Mesendoderm (in vitro differentiated cells): ENCODE results near the gene IQCC. TPM values are rescaled to one million over a fixed set of nuclear protein-coding genes. Genes with fewer than 3 reads are reported as not detected.
"Not testable (repeated sequence)": the region's sequence is repeated elsewhere in the genome, so short reads cannot be mapped to it uniquely, and the experiment has no call there.

Source experiments
- DNase-seq: peaks from one replicate; pipeline ENCODE4 v3.0.0; 2013
- H2AK5ac ChIP-seq: 2 replicates; pipeline ENCODE4 v1.6.1; 2013; ENCODE audit warnings: low read length, inconsistent platforms
- H2BK120ac ChIP-seq: 2 replicates; pipeline ENCODE4 v1.6.1; 2013; ENCODE audit warnings: low read depth, mild to moderate bottlenecking, low read length, moderate library complexity, mixed read lengths
- H2BK15ac ChIP-seq: replicated peaks from 2 replicates; pipeline ENCODE4 v1.6.1; 2013; ENCODE audit warnings: low read depth, mild to moderate bottlenecking, moderate library complexity
- H2BK5ac ChIP-seq: 2 replicates; pipeline ENCODE4 v1.6.1; 2013; ENCODE audit warnings: low read length, inconsistent platforms
- H3K18ac ChIP-seq: 2 replicates; pipeline ENCODE4 v1.6.1; 2013; ENCODE audit warnings: mild to moderate bottlenecking, low read length, mixed read lengths
- H3K23ac ChIP-seq: one replicate; pipeline ENCODE4 v1.6.1; 2013; ENCODE audit warnings: low read length
- H3K27ac ChIP-seq: 2 replicates; pipeline ENCODE4 v1.5.1; 2013; ENCODE audit warnings: low read depth, mild to moderate bottlenecking, inconsistent platforms, low read length, moderate library complexity
- H3K27me3 ChIP-seq: 2 replicates; pipeline ENCODE4 v1.6.1; 2013; ENCODE audit warnings: low read length, control low read depth, mild to moderate bottlenecking, inconsistent platforms; ENCODE audit not compliant: insufficient read depth, poor library complexity
- H3K36me3 ChIP-seq: 2 replicates; pipeline ENCODE4 v1.6.1; 2013; ENCODE audit warnings: low read length, inconsistent platforms; ENCODE audit not compliant: control insufficient read depth, insufficient read depth
- H3K4ac ChIP-seq: one replicate; pipeline ENCODE4 v1.6.1; 2013; ENCODE audit warnings: low read depth, mild to moderate bottlenecking, low read length, moderate library complexity
- H3K4me1 ChIP-seq: 2 replicates; pipeline ENCODE4 v1.6.1; 2013; ENCODE audit warnings: low read depth, low read length, inconsistent platforms; ENCODE audit not compliant: control insufficient read depth
- H3K4me2 ChIP-seq: 2 replicates; pipeline ENCODE4 v1.6.1; 2013; ENCODE audit warnings: low read length
- H3K4me3 ChIP-seq: 2 replicates; pipeline ENCODE4 v1.5.1; 2013; ENCODE audit warnings: mild to moderate bottlenecking, low read length
- H3K56ac ChIP-seq: one replicate; pipeline ENCODE4 v1.6.1; 2013; ENCODE audit warnings: low read length
- H3K79me1 ChIP-seq: 2 replicates; pipeline ENCODE4 v1.6.1; 2013; ENCODE audit warnings: low read length, inconsistent platforms
- H3K79me2 ChIP-seq: 2 replicates; pipeline ENCODE4 v1.6.1; 2013; ENCODE audit warnings: mild to moderate bottlenecking, low read length; ENCODE audit not compliant: control insufficient read depth, insufficient read depth
- H3K9ac ChIP-seq: 2 replicates; pipeline ENCODE4 v1.6.1; 2013; ENCODE audit warnings: low read length, inconsistent platforms
- H4K5ac ChIP-seq: one replicate; pipeline ENCODE4 v1.6.1; 2013; ENCODE audit warnings: low read length
- H4K8ac ChIP-seq: one replicate; pipeline ENCODE4 v1.6.1; 2013; ENCODE audit warnings: low read depth, mild to moderate bottlenecking, control low read depth, low read length, moderate library complexity
- WGBS: extraction: QIAGEN DNeasy Blood & Tissue Kit; methylation state at CpG from one replicate; pipeline ENCODE4 v1.1.7; 2013; ENCODE audit warnings: low lambda C conversion rate, missing lambda C conversion rate; ENCODE audit not compliant: insufficient coverage; ENCODE audit errors: extremely low coverage; 5-methylcytosine and 5-hydroxymethylcytosine counted together
- polyA plus RNA-seq, 2 experiments: library from polyadenylated mRNA; stranded (reverse); fragments of 200-250 nt; gene quantifications; one replicate each; pipeline ENCODE4 v1.2.3, GENCODE V29; 2013

The IQCC gene
- polyA plus RNA-seq (2013, experiment 1 of 2), result 3.1 TPM
- 2.8 TPM for polyA plus RNA-seq (2013, experiment 2 of 2)

DNA sequence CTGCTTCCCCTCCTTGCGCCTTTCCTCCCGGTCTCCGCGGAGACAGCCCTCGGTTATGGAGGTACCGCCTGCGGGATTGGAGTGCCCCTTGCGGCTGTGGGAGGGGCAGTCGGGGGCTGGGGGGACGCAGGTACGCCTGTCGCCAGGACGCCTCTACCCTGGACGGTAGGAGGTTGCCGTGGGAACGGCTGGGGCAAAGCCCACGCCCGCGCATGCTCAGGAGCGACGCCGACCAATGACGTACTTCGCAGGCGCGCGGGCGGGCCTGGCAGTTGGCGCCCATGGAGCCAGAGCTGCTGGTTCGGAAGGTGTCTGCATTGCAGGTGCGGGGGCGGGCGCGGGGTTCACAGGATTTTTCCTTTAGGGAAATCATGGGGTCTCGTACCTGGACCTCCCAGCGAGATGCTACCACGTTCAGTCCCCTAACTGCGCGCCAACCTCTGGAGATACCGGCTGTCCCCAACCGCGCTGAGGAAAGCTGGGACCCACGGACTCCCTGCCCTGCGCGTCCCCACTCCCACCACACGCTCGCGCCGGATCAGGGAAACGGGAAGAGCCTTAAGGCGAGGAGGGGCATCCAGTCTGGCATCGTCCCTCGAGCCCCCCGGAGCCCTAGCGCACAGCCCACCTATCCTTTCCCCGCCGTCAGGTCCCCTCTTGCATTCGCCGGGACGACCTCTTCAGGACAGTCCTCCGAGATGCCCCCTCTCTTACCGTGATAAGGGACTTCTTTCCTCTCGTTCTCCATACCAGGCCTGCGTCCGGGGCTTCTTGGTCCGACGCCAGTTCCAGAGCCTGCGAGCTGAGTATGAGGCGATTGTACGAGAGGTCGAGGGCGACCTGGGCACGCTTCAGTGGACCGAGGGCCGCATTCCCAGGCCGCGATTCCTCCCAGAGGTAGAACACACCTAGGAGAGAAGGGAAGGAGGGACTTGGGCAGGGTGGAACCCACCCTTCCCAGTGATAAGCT, at the start of gene IQCC:
Gene IQCC (plus strand): TSS at position 271 of the 970 bp plus-strand sequence. CDS start 11 bp downstream, at position 282.
- Histone ChIP-seq H3K56ac (peak within 1 kb of the TSS; percentile 97), H2BK5ac (no peak within 1 kb of the TSS), H3K4ac (no peak within 1 kb of the TSS), H3K4me2 (peak within 1 kb of the TSS; percentile 95), H3K9ac (peak within 1 kb of the TSS; percentile 94), H4K8ac (no peak within 1 kb of the TSS), H3K27me3 (no peaks in the 10 kb centered on the region), H3K4me1 (peaks cover 6% of the 10 kb centered on the region), H4K5ac (no peak within 1 kb of the TSS), H3K79me1 (no peaks in the 10 kb centered on the region), H3K23ac (peak within 1 kb of the TSS; percentile 95), H2BK120ac (no peak within 1 kb of the TSS), H3K27ac (no peak within 1 kb of the TSS), H3K36me3 (no peaks in the 10 kb centered on the region), H3K79me2 (no peaks in the 10 kb centered on the region), H3K18ac (no peak within 1 kb of the TSS), H2BK15ac (no peak within 1 kb of the TSS), H2AK5ac (no peak within 1 kb of the TSS), H3K4me3 (peak within 1 kb of the TSS; percentile 83)
- peak; percentile 96 for DNase-seq
- no CpG with 5 or more reads among the region's 77 CpGs for WGBS

DNA sequence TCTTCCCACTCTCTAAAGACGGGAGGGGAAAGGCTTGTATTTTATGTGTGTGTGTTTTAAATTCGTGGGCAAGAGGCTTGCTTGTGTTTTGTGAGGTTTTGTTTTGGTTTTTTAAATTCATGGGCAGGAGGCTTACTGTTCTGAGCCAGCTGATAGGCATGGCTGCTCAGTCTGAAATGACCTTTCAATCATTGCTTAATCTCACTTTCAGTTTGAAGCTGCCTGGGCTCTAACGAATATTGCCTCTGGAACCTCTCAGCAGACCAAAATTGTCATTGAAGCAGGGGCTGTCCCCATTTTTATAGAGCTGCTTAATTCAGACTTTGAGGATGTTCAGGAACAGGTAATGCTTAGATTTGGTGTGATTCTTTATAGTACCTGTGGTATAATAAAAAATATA, 46.3 kb upstream of the IQCC start:
- H3K4me2 ChIP-seq, result no peak overlapping the region
- H3K56ac ChIP-seq, result no peak overlapping the region
- H3K27ac ChIP-seq, result no peak overlapping the region
- H3K4me1 ChIP-seq, result no peaks in the 10 kb centered on the region
- H3K4ac ChIP-seq, result no peak overlapping the region
- no CpG with 5 or more reads among the region's 3 CpGs for WGBS
- DNase-seq, result no peak
- H2BK5ac ChIP-seq, result no peak overlapping the region
- no peak overlapping the region for H2BK120ac ChIP-seq
- no peaks in the 10 kb centered on the region for H3K79me2 ChIP-seq
- no peak overlapping the region for H4K5ac ChIP-seq
- H3K23ac ChIP-seq, result no peak overlapping the region
- no peak overlapping the region for H2AK5ac ChIP-seq
- H3K79me1 ChIP-seq, result no peaks in the 10 kb centered on the region
- no peak overlapping the region for H3K9ac ChIP-seq
- H4K8ac ChIP-seq, result no peak overlapping the region
- H3K27me3 ChIP-seq, result no peaks in the 10 kb centered on the region
- no peak overlapping the region for H2BK15ac ChIP-seq
- H3K18ac ChIP-seq, result no peak overlapping the region
- peaks cover 10% of the 10 kb centered on the region for H3K36me3 ChIP-seq
- H3K4me3 ChIP-seq, result no peak overlapping the region

DNA sequence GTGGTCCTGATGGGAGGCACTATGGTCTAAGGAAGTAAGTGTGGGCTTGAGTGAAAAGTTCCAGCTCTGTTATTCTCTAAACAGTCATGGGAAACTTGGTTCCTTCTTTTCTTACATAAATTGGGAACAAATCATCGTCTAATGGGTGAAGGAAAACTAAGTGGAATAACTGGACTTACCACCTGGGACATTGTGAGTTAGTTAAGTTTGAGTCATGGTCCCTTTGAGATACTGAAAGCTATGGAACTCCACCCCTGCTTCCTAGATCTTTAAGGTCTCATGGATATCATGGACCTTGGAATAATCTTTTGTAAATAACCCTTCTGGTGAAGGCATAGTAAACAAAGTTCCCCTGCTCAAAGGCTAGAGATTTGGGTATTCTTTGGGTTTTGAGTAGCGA, 42.1 kb upstream of the IQCC start:
- Histone ChIP-seq H3K36me3 (peaks cover 9% of the 10 kb centered on the region), H4K8ac (no peak overlapping the region), H2BK5ac (no peak overlapping the region), H3K79me2 (no peaks in the 10 kb centered on the region), H3K4me2 (no peak overlapping the region), H3K4ac (no peak overlapping the region), H3K56ac (no peak overlapping the region), H3K18ac (no peak overlapping the region), H2AK5ac (no peak overlapping the region), H2BK120ac (no peak overlapping the region), H3K79me1 (no peaks in the 10 kb centered on the region), H3K4me3 (no peak overlapping the region), H2BK15ac (no peak overlapping the region), H3K4me1 (no peaks in the 10 kb centered on the region), H3K27ac (no peak overlapping the region), H3K23ac (no peak overlapping the region), H3K9ac (no peak overlapping the region), H4K5ac (no peak overlapping the region), H3K27me3 (no peaks in the 10 kb centered on the region)
- WGBS, result no CpG with 5 or more reads among the region's 2 CpGs
- no peak for DNase-seq

DNA sequence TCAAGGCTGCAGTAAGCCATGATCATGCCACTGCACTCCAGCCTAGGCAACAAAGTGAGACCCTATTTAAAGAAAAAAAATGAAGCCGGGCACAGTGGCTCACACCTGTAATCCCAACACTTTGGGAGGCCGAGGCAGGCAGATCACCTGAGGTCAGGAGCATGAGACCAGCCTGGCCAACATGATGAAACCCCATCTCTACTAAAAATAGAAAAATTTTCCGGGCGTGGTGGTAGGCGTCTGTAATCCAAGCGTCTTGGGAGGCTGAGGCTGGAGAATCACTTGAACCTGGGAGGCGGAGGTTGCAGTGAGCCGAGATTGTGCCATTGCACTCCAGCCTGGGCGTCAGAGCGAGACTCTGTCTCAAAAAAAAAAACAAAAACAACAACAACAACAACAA, 39.8 kb upstream of the IQCC start:
- H2AK5ac ChIP-seq, H3K27ac ChIP-seq, H2BK5ac ChIP-seq, H3K79me2 ChIP-seq, H3K4me3 ChIP-seq, H4K8ac ChIP-seq, H3K4me2 ChIP-seq, H2BK15ac ChIP-seq, H3K4me1 ChIP-seq, H3K23ac ChIP-seq, H3K56ac ChIP-seq, DNase-seq, H4K5ac ChIP-seq, H3K18ac ChIP-seq, H3K79me1 ChIP-seq, H3K9ac ChIP-seq, H3K36me3 ChIP-seq, H3K27me3 ChIP-seq, H2BK120ac ChIP-seq, H3K4ac ChIP-seq: not testable (repeated sequence)
- WGBS, result no CpG with 5 or more reads among the region's 10 CpGs

DNA sequence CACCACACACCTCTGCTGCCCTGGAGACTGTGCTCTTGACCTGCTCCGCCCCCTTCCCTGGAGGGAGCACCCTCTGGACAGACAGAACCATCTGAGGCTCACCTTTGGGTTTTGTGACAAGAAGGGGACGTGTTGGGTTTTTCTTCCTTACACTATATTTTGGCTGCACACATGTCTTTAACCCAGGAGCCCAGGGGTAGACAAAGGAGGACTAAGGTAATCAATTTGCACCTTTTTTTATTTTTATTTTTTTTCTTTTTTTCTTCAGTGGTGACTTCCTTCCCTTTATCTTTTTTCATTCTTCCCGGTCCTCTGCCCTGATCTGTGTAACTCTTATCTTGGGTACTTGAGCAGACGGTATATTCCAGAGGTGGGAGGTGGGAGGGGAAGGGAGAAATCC, 34.5 kb upstream of the IQCC start:
- no CpG with 5 or more reads among the region's 4 CpGs for WGBS

More for the DNA sequence above, 34.5 kb upstream of the IQCC start:
- no peak overlapping the region for H3K4me3 ChIP-seq
- H3K56ac ChIP-seq, result no peak overlapping the region
- no peak overlapping the region for H3K4me2 ChIP-seq
- no peak overlapping the region for H4K8ac ChIP-seq
- no peak for DNase-seq
- no peaks in the 10 kb centered on the region for H3K79me2 ChIP-seq
- H3K27me3 ChIP-seq, result no peaks in the 10 kb centered on the region
- no peak overlapping the region for H3K9ac ChIP-seq
- no peak overlapping the region for H3K4ac ChIP-seq
- no peak overlapping the region for H3K23ac ChIP-seq
- no peaks in the 10 kb centered on the region for H3K4me1 ChIP-seq
- H3K27ac ChIP-seq, result no peak overlapping the region
- H2BK120ac ChIP-seq, result no peak overlapping the region
- no peak overlapping the region for H2AK5ac ChIP-seq
- no peak overlapping the region for H4K5ac ChIP-seq
- no peak overlapping the region for H2BK5ac ChIP-seq
- H2BK15ac ChIP-seq, result no peak overlapping the region
- no peak overlapping the region for H3K18ac ChIP-seq
- H3K36me3 ChIP-seq, result peaks cover 3% of the 10 kb centered on the region
- H3K79me1 ChIP-seq, result no peaks in the 10 kb centered on the region
